HG03342 (cell line): Measurements from ENCODE around the gene STARD8.
"Not testable (repeated sequence)": the region's sequence is repeated elsewhere in the genome, so short reads cannot be mapped to it uniquely, and the experiment has no call there.

Source experiments
- ATAC-seq: cut with Tn5 transposase; IDR thresholded peaks from one replicate; pipeline ENCODE4 v1.9.1; 2021; ENCODE audit warnings: mild to moderate bottlenecking, moderate library complexity; ENCODE audit not compliant: unreplicated experiment

Gene STARD8

GRCh38 chrX:68659385-68659784 is 11.9 kb downstream of the STARD8 start:
- ATAC-seq: no peak

- ATAC-seq: no peak
These were observed 12.3 kb downstream of the STARD8 start for GRCh38 chrX:68659786-68660185.

- no peak for ATAC-seq
These were observed 13.3 kb downstream of the STARD8 start for GRCh38 chrX:68660746-68661145.

DNA sequence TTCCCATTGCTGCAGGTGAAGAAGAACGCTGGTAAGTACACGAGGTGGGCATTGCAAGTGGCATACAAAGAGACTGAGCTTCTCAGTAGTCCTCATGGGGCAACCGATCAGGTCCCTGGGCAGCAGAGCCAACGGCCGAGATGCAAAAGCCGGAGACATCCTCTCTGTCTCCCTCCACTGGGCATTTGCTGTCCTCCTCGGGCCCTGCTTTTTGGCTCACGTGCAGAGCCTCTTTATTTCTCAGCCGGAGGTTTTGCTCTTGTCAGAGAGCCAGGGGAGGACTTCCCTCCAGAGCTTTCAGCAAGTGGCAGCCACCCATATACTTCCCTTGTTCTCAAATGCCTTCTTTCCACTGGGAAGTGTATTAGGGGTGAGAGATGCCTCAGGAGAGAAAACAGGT is 18.0 kb downstream of the STARD8 start:
- no peak for ATAC-seq

GRCh38 chrX:68666580-68666979 is 19.1 kb downstream of the STARD8 start:
- ATAC-seq: no peak

GRCh38 chrX:68669094-68669860 is 21.8 kb downstream of the STARD8 start:
- ATAC-seq: no peak

- no peak for ATAC-seq
These were observed 22.4 kb downstream of the STARD8 start for GRCh38 chrX:68669871-68670270.

- no peak for ATAC-seq
These were observed 23.8 kb downstream of the STARD8 start for GRCh38 chrX:68671221-68671620.

- ATAC-seq: no peak
These were observed 25.3 kb downstream of the STARD8 start for GRCh38 chrX:68672581-68673318.

DNA sequence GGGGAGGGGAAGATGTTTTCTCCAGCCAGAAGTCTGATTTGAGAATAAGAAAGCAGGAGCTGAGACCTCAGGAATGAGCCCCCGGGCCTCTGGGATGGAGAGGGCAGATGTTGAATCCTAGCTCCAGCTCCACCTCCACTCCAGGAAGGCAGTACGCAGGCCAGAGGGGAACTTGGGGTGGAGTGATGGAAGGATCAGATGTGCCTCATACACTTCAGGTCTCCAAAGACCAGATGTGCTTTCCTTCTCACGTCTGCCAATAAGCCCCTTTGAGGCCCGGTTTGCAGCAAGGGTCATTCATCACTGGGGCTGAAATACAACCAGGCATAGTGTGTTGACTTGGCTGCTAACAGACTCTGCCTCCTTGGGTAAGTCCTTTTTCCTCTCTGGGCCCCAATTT is 28.1 kb downstream of the STARD8 start:
- ATAC-seq: no peak

DNA sequence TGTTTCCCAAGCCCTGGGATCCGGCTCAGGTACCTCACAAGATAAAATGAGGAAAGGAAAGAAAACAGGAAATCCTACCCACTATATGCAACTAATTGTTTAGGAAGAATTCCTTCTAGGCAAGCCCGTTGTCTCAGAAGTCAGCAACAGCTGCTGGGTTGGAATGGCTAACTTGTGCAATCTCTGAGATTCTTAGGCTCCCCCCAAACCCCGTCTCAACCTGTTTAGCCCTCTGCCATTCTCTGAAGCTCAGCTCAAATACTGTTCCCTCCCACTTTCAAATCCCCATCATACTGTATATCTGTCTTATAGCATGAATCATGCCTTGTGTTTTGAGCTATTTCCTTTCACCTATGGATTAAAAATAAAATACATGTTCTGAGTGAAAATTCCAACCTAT is 28.9 kb downstream of the STARD8 start:
- ATAC-seq: no peak

DNA sequence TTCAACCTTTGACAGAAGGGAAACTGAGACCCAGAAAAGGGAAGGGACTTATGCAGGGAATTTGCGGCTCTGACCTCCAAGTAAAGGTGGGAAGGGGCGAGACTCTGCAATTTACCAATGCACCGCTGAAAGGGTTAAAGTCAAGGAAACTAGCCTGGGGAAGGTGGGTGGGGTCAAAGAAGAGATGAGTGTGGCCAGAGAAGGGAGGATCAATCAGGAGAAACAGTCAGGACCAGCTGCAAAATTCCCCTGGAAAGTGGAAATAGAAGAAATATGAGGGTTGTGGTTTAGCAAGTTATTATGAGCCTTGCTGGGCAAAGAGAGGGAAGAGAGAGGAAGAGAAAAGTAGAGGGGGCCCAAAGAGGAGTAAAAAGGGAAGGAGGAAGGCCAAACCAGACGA is 30.5 kb downstream of the STARD8 start:
- no peak for ATAC-seq

- ATAC-seq: no peak
These were observed 34.0 kb downstream of the STARD8 start for GRCh38 chrX:68681443-68681941.

DNA sequence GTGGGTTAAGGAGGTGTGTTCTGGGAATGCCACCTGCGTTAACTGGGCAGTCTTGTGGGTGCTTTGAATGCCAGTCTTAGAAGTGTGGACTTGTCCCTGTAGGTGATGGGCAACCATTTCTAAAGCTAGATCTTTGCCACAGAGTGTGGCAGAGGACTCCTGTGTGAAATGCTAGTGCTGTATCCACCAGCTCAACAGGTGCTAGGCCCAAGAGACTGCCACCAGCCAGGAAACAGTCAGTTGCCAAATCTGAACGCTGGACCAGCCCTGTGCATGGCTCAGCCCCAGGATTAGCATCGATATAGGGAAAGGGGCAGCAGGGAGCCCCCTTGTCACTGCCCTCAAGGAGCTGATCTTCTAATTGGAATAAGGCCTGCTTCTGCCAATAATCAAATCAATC is 35.3 kb downstream of the STARD8 start:
- no peak for ATAC-seq

- ATAC-seq: no peak
These were observed 36.1 kb downstream of the STARD8 start for GRCh38 chrX:68683580-68683979.

GRCh38 chrX:68684291-68684918 is 36.9 kb downstream of the STARD8 start:
- no peak for ATAC-seq

GRCh38 chrX:68684919-68685304 is 37.4 kb downstream of the STARD8 start:
- no peak for ATAC-seq

DNA sequence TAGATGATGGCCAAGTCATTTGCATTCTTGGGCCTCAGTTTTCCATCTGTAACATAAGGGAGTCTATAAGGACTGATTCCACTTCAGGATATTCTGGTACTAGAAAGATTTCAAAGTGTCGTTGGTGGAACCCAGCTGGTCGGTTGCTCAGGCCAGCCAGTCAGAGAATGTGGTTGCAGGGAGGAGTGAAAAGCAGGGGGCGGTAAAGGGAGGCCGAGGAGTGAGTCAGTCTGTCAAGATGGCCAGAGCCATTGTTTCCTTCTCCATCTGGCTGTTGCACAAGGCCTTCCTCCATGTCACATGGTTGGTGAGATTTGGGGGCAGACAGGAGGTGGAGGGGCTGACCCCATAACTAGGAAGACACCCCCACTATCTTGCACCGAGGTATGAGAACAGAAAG is 38.2 kb downstream of the STARD8 start:
- no peak for ATAC-seq

- no peak for ATAC-seq
These were observed 38.9 kb downstream of the STARD8 start for GRCh38 chrX:68686097-68686977.

DNA sequence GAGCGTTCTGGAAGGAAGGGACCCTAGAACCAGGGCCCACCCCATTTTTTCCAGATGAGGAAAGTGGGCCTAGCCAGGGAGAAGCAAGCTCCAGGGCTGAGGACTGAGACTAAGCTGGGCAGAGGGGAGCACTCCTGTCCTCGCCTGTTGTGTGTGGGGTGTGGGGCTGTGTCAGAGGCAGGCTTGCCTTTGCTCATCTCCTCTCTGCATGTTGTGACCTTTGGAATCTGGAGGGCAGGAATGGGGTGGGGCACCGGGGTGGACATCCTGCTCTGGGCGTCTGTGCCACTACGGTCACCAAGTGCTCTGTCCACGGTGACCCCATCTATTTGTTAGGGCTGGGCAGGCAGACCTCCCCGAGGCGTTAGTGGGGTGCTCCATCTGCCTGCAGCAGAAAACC is 41.5 kb downstream of the STARD8 start:
- ATAC-seq: not testable (repeated sequence)
